ENCODE measurements around the gene RSAD1.
A peak's percentile ranks its signal among the peaks of the same experiment; 100 is the strongest.

The RSAD1 gene

DNA sequence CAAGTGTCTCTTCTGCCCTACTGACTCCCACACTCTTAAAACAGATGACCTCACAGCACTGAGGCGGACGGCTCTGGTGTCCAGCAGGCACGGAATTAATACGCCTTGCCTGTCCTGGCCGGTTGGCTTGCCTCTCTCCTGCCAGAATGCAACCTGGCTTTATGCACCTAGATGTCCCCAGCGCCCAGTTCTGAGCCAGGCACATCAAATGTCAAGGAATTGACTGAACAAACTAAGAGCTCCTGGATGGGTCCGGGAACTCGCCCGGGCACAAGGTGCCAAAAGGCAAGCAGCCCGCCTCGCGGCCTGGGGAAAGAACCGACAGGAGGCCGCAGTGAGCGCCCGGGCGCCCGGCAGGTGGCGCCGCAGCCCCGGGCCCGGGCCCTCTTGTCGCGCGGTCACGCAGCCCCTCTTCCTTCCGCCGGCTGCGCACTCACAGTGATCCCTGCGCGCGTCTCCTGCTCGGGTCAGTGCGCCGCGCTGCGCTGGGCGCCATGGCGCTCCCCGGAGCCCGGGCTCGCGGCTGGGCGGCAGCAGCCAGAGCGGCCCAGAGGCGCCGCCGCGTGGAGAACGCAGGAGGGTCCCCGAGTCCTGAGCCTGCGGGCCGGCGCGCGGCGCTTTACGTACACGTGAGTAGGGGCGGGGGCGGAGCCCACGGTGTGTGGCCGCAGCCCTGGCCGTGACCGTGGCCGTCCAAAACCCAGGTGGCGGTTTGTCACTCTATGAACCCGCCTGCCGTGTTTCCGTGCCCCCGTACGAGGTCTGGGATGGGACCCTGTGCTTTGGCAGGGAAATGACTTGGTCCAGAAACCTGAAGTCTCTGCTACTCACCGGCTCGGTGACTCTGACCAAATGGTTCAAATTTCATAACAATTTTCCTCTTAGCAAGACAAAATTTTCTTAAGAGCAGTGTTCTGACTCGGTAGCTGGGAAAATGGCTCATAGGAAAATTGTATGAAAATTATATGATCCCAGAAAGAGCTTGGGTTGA is at the start of gene RSAD1:
RSAD1 (plus strand) TSS at position 470 of the 991 bp plus-strand sequence; CDS start at position 495, 25 bp downstream.
- Histone ChIP-seq H3K27ac (ENCODE audit: low read length) (no peak within 1 kb of the TSS), H3K4me1 (ENCODE audit: control insufficient read depth, low read depth, low read length) (no peaks in the 10 kb centered on the region), H3K36me3 (ENCODE audit: control insufficient read depth, low read depth, low read length) (peaks cover 10% of the 10 kb centered on the region), H3K27me3 (ENCODE audit: control insufficient read depth, insufficient read depth, low read length) (peaks cover 30% of the 10 kb centered on the region), H3K9ac (ENCODE audit: low read length) (peak within 1 kb of the TSS; percentile 80), H3K4me3 (ENCODE audit: low read length) (peak within 1 kb of the TSS; percentile 88), H3K9me3 (ENCODE audit: control insufficient read depth, low read depth, low read length) (no peaks in the 10 kb centered on the region)

DNA sequence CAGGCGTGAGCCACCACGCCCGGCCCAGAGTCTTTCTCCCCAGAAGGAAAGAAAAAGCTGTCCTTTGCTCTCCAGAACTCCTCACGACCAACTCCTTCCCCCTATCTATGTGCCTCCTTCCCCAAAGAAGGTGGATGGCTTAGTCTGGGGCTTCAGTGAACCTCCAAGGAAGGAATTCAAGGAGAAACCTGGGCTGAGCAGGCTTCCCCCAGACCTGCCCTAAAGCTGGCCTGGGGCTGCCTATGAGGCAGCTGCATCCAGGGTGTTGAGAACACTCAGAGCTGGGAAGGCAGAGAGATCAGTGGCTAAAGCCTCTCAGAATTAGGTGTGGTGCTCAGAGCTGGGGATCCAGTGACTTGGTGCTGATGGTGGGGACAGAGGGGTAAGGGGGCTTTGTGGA is 48.9 kb upstream of the RSAD1 start:
- Histone ChIP-seq H3K9ac (ENCODE audit: low read length) (no peak overlapping the region), H3K4me3 (ENCODE audit: low read length) (no peak overlapping the region), H3K27ac (ENCODE audit: low read length) (no peak overlapping the region), H3K36me3 (ENCODE audit: control insufficient read depth, low read depth, low read length) (no peaks in the 10 kb centered on the region), H3K4me1 (ENCODE audit: control insufficient read depth, low read depth, low read length) (peaks cover 7% of the 10 kb centered on the region), H3K27me3 (ENCODE audit: control insufficient read depth, insufficient read depth, low read length) (peaks cover 10% of the 10 kb centered on the region), H3K9me3 (ENCODE audit: control insufficient read depth, low read depth, low read length) (no peaks in the 10 kb centered on the region)

DNA sequence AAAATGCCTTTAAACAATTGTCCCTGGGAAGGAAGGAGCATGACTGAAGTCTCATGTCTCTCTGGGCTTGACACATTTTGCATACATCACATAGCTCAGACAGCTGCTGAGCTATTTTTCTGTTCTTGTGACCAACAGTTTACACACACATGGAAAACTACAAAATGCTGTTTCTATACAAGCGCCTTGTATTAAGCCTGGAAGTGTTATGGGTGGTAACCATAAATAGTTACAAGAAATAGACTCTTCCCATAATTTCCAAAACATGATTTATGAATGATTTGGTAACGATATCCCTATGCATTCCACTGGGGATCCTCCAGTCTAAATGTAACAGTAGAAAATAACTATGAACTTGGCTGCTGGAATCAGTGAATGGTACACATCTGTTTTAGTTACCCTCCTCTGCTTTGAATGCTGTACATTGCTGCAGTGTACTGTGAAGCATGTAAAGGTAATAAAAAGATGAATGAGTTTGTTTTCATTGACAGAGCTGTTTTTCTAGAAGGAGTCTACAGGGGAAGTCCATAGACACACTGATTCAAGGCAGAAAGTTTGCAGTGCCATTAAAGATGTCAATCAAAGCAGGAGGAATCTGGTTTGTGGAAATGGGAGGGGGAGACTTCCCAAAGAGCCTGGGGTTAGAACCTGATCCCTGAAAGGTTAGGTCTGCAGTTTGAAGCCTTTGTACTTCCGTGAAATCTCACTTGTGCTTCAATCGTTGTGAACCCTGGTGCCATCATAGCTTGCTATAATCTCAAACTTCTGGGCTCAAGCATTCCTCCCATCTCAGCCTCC is 47.6 kb upstream of the RSAD1 start:
- Histone ChIP-seq H3K4me3 (ENCODE audit: low read length) (no peak overlapping the region), H3K27me3 (ENCODE audit: control insufficient read depth, insufficient read depth, low read length) (no peaks in the 10 kb centered on the region), H3K27ac (ENCODE audit: low read length) (no peak overlapping the region), H3K4me1 (ENCODE audit: control insufficient read depth, low read depth, low read length) (peaks cover 7% of the 10 kb centered on the region), H3K36me3 (ENCODE audit: control insufficient read depth, low read depth, low read length) (no peaks in the 10 kb centered on the region), H3K9me3 (ENCODE audit: control insufficient read depth, low read depth, low read length) (no peaks in the 10 kb centered on the region), H3K9ac (ENCODE audit: low read length) (no peak overlapping the region)

DNA sequence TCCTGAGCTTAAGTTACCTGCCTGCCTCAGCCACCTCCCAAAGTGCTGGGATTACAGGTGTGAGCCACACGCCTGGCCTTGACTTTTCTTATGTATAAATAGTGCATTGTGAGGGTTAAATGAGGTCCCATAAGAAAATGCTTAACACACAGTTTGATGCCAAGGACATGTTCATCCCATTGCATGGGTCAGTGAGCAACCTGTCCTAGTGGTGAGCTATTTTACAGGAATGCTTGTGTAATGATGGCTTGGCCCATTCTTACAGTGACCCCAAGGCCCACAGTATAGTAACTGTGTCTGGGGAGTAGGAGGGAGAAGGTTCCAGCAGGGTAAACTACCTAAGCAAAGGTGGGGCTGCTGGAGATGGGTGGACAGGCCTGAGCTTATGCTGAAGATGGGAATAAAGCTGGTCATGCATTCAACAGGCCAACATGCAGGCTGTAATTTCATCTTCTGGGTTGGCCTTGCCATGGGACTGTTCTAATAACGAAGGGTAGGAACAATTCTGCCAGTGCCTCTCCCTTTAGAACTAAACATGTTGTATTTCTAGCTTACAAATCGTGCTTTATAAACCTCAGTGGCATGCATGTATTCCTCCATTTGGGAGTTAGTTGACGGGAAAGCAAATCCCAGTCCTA is 46.4 kb upstream of the RSAD1 start:
- Histone ChIP-seq H3K4me1 (ENCODE audit: control insufficient read depth, low read depth, low read length) (peaks cover 1% of the 10 kb centered on the region), H3K9ac (ENCODE audit: low read length) (no peak overlapping the region), H3K27me3 (ENCODE audit: control insufficient read depth, insufficient read depth, low read length) (no peaks in the 10 kb centered on the region), H3K4me3 (ENCODE audit: low read length) (no peak overlapping the region), H3K36me3 (ENCODE audit: control insufficient read depth, low read depth, low read length) (no peaks in the 10 kb centered on the region), H3K9me3 (ENCODE audit: control insufficient read depth, low read depth, low read length) (no peaks in the 10 kb centered on the region), H3K27ac (ENCODE audit: low read length) (no peak overlapping the region)

DNA sequence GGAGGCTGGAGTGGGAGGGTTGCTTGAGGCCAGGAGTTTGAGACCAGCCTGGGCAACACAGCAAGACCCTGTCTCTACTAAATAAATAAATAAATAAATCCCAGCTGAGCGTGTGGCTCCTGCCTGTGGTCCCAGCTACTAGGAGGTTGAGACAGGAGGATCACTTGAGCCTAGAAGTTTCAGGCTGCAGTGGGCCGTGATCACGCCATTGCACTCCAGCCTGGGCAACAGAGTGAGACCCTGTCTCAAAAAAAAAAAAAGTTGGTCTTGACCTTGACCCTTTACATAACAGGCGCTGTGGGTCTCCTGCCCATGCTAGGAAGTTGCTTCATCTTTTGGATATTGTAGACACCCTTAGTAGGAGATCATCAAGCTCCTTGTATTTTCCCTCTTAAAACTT is 41.3 kb upstream of the RSAD1 start:
- Histone ChIP-seq H3K4me3 (ENCODE audit: low read length) (no peak overlapping the region), H3K9me3 (ENCODE audit: control insufficient read depth, low read depth, low read length) (no peaks in the 10 kb centered on the region), H3K36me3 (ENCODE audit: control insufficient read depth, low read depth, low read length) (no peaks in the 10 kb centered on the region), H3K4me1 (ENCODE audit: control insufficient read depth, low read depth, low read length) (no peaks in the 10 kb centered on the region), H3K27me3 (ENCODE audit: control insufficient read depth, insufficient read depth, low read length) (no peaks in the 10 kb centered on the region), H3K27ac (ENCODE audit: low read length) (no peak overlapping the region), H3K9ac (ENCODE audit: low read length) (no peak overlapping the region)

DNA sequence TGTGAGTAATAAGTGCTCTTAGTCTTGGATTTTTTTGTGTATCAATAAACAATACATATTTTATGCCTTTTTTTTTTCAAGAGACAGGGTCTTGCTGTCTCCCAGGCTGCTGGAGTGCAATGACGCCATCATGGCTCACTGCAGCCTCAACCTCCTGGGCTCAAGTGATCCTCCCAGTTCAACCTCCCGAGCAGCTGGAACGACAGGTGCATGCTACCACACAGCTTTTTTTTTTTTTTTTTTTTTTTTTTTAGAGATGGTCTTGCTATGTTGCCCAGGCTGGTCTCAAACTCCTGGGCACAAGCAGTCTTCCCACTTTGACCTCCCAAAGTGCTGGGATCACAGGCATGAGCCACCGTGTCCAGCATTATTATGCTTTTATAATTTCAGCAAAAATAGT is 39.7 kb upstream of the RSAD1 start:
- H3K27ac ChIP-seq (ENCODE audit: low read length) = no peak overlapping the region
- no peaks in the 10 kb centered on the region for H3K36me3 ChIP-seq (ENCODE audit: control insufficient read depth, low read depth, low read length)
- H3K9ac ChIP-seq (ENCODE audit: low read length) = no peak overlapping the region
- no peaks in the 10 kb centered on the region for H3K4me1 ChIP-seq (ENCODE audit: control insufficient read depth, low read depth, low read length)
- no peaks in the 10 kb centered on the region for H3K9me3 ChIP-seq (ENCODE audit: control insufficient read depth, low read depth, low read length)
- no peaks in the 10 kb centered on the region for H3K27me3 ChIP-seq (ENCODE audit: control insufficient read depth, insufficient read depth, low read length)
- no peak overlapping the region for H3K4me3 ChIP-seq (ENCODE audit: low read length)

DNA sequence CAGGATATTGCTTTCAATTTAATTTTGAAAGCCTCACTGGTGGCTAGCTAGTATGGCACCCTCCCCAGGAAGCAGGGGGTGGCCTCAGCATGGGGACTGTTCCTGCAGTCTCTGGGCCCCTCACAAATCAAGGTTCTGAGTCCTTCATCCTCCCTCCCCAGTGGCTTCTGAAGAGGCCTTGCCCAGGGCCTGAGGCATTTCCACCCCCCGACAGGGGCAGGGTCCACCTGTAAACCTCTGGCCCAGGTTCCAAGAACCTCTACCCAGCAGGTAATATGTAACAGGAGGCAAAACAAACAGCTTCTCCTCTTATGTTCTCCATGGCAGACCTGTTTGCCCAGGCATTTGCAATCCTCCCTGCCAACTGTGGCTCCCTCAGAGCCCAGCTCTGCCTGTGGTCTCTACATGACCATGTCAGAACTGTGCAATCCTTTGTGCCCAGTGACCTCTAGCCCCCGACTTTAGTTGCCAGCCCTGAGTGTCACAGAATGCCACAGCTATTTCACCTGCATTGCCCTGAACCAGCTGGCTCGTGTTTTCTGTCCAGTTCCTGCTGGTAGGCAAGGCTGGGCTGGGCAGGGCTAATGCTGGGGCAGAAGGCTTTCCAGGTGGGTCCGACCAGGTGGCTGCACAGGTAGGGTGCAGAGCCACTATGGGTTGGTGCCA is 38.4 kb upstream of the RSAD1 start:
- Histone ChIP-seq H3K27ac (ENCODE audit: low read length) (no peak overlapping the region), H3K4me1 (ENCODE audit: control insufficient read depth, low read depth, low read length) (no peaks in the 10 kb centered on the region), H3K36me3 (ENCODE audit: control insufficient read depth, low read depth, low read length) (no peaks in the 10 kb centered on the region), H3K9me3 (ENCODE audit: control insufficient read depth, low read depth, low read length) (no peaks in the 10 kb centered on the region), H3K9ac (ENCODE audit: low read length) (no peak overlapping the region), H3K27me3 (ENCODE audit: control insufficient read depth, insufficient read depth, low read length) (no peaks in the 10 kb centered on the region), H3K4me3 (ENCODE audit: low read length) (no peak overlapping the region)

DNA sequence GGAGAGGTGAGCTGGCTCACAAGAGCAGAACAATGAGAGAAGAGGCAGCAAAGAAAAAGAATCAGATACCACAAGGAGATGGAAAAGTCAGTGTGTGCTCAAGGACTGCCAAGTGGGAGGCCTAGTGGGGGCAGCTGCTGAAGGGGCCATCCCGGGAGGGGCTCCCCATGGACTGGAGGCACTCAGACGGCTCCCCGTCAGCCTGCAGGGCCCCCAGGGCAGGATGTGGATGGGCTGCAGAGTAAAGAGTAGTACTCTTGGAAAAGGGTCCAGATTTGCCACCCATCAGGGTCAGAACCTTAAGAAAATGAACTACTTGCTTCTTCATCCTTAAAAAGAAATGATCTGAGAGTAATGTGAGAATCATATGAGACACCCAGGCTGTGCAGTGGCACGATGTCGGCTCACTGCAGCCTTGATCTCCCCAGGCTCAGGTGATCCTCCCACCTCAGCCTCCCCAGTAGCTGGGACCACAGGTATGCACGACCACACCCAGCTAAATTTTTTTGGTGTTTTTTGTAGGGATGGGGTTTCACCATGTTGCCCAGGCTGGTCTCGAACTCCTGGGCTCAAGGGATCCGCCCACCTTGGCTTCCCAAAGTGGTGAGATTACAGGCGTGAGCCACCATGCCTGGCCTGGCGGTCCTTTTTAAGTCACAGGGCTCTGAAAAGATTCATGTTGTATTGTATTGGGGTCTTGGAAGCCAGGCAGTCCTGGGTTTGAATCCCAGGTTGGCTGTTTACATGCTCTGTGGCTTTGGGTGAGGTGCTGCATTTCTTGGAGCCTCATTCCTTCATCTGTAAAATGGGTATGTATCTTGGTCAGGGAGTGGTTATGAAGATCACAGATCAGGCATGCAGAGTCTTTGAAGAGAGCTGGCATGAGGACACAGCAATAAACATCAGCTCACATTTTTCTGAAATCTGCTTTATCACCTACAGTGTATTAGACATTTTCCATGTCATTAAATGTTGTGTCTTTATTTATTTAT is 37.5 kb upstream of the RSAD1 start:
- Histone ChIP-seq H3K9ac (ENCODE audit: low read length) (no peak overlapping the region), H3K27ac (ENCODE audit: low read length) (no peak overlapping the region), H3K4me3 (ENCODE audit: low read length) (no peak overlapping the region), H3K9me3 (ENCODE audit: control insufficient read depth, low read depth, low read length) (no peaks in the 10 kb centered on the region), H3K4me1 (ENCODE audit: control insufficient read depth, low read depth, low read length) (no peaks in the 10 kb centered on the region), H3K36me3 (ENCODE audit: control insufficient read depth, low read depth, low read length) (no peaks in the 10 kb centered on the region), H3K27me3 (ENCODE audit: control insufficient read depth, insufficient read depth, low read length) (no peaks in the 10 kb centered on the region)

DNA sequence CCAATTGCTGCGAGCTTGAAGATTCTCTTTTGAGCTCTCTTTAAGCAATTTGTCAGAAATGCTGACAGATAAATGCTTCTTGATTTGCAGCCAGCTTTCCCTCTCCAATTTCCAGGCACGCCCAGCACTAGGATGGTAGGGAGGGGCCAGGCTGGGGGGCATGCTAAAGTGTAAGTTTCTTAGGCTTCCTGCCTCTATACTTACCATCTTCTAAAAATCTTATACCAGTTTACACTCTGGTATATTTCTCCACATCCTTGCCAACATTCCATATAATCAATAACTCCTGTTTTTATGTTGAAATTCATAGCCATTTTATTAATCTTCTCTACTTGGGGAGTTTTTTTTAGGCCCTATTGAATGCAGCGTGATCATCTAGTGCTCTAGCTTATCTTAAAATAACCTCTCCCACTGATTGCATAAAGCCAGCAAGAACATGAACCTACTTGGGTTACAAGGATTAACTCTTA is 35.1 kb upstream of the RSAD1 start:
- H3K4me1 ChIP-seq (ENCODE audit: control insufficient read depth, low read depth, low read length) = no peaks in the 10 kb centered on the region
- H3K27me3 ChIP-seq (ENCODE audit: control insufficient read depth, insufficient read depth, low read length) = no peaks in the 10 kb centered on the region
- no peak overlapping the region for H3K4me3 ChIP-seq (ENCODE audit: low read length)
- H3K36me3 ChIP-seq (ENCODE audit: control insufficient read depth, low read depth, low read length) = no peaks in the 10 kb centered on the region
- no peak overlapping the region for H3K9ac ChIP-seq (ENCODE audit: low read length)
- no peaks in the 10 kb centered on the region for H3K9me3 ChIP-seq (ENCODE audit: control insufficient read depth, low read depth, low read length)
- H3K27ac ChIP-seq (ENCODE audit: low read length) = no peak overlapping the region

Data from iPS-18a (cell line).